ENCODE results near the gene SLAMF6. TPM values are rescaled to one million over a fixed set of nuclear protein-coding genes. Genes with fewer than 3 reads are reported as not detected.
"Not testable (repeated sequence)": the region's sequence is repeated elsewhere in the genome, so short reads cannot be mapped to it uniquely, and the experiment has no call there.

SLAMF6 gene
- polyA plus RNA-seq, 4 donors: 0.06 to 0.37 (median 0.15) TPM

DNA sequence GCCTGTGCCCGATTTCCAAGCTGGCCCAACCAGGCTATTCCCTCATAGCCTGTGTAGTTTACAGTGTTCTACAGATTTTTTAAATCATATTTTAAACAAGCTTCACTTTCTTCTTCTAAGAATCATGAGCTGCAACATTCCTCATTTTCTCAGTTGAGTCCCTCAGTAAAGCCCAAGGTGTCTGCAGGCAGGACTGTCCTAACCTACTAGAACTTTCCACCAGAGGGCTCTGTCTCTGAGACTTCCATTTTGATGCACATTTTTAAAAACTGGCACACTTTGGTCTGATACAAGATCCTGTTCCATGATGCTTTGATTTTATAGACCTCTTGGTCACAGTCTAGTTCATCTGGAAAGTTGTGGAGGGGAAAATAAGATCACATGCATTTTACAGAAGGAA lies 21.6 kb upstream of the SLAMF6 start:
- DNase-seq (ENCODE audit: low read depth in 4 of 4, low spot score in 3 of 4): no peak

DNA sequence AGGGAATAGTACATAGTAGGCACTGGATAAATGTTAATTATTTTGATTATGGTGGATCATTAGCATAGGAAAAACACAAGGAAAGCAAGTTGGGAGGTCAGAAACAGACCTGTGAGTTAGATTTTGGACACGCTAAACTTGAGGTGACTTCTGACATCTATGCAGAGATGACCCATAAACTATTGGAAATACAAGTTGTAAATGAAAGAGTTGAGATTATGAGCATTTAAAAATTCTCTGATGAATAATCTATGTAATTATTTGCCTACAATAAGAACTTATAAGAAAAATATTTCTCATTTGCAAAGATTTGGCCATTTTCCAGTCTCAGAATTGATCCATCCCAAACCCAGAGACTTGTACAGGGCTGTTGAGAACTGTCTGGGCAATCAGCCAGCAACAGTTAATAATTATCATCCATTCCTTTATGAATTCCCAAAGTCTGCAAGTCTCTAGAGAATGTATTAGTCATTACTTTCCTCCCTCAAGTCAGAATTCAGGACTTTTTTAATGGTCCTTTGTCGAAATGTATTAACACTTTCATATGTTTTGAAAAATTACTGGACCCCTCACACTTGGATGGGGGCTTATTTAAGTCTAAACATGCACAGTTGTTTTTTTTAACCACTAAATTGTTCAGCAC lies 19.4 kb upstream of the SLAMF6 start:
- peak in 2 of 4 donors; percentile 12 to 30 for DNase-seq (ENCODE audit: low read depth in 4 of 4, low spot score in 3 of 4)

DNA sequence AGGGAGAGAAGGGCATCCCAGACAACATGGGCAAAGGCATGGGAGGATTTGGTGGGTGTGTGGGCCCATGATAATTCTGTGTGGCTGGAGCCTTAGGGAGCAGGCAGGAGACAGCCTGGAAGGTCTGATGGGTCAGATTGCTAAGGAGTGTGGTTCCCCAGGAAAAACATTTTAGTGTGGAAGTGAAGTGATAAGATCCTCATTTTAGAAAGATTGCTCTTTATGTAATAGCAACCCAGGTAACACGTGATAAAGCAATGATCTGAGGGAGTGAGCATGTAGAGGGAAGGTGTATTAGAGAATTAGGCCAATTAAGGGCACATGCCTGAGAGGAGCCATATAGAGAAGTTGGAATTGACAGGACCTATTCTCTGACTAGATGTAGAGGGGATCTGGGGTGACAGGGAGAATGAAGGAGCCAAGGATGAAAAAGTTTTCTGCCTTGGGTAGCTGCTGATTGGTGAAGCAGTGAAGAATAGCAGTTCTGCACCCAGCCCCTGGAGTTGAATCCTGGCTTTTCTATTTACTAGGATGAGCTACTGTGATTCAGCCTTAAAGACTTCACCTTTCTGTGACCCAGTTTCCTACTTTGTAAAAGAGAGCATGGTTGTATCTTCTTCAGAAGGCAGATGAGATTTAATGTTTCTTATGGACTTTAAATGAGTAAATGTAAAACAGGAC lies 18.7 kb upstream of the SLAMF6 start:
- no peak for DNase-seq (ENCODE audit: low read depth in 4 of 4, low spot score in 3 of 4)

DNA sequence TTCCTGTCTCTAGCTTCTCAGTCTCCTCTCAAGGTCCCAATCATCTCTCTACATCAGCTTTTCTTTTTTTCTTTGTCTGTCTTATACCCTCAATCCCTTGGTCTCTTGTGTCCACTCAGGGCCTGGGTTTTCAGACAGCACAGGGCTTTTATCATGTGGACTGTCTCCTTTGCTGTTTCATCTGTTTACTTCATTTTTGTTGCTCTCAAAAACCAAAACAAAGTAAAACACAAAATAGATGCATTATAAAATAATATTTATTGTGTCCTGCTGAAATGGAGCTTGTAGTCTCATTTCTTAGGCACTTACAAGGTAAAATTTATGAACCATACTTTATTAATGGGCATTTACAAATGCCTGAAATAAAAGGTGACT lies 17.8 kb upstream of the SLAMF6 start:
- DNase-seq (ENCODE audit: low read depth in 4 of 4, low spot score in 3 of 4): no peak

DNA sequence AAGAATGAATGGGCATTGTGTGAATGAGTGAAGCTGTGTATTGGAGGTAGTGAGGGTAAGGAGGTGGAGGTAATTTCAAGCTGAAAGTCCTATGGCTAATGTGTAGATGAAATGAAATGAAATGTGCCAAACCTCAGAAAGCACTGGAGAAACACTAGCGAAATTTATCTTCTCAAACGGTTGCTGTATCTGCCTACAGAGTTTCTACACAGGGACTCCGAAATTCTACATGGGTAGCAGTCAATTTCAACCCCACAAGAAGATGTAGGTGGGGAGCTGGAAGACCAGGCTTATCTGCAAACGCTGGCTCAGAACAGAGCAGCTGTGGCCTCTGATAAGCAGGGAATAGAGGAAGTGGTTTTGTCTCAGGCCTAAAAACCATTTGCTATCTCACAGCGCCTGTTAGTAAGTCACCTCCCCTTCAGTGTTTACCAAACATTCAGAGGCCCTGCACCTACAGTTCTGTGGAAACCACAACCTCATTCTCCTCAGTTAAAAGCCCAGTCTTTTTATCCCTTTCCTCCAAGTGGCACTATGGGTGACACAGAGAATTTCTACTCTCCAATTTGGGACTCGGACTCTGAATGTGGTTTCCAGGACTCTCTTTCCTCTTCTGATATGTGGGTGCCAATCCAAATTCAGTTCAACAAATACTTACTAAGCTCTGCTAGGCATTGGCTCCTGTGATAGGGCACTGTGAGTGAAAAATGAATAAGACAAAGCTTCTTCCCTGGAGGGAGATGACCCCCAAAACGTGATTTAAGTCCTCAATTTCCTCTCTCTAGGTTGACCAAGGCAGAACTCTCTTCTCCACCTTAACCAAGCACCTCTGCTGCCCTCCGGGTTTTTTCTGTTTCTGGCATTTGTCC lies 17.2 kb upstream of the SLAMF6 start:
- DNase-seq (ENCODE audit: low read depth in 4 of 4, low spot score in 3 of 4): no peak

DNA sequence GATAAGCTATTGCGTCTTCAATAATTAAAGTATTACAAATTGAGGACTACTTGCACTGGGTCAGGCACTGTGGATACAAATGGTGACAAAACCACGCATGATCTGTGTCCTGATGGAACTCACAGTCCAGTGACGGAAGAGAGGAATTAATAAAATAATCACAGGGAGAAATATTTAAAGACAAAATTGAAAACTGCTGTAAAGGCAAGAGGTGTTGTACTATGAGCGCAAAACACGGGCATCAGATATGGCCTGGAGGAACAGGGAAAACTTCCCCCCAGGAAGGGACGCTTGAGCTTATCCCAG lies 16.6 kb upstream of the SLAMF6 start:
- no peak for DNase-seq (ENCODE audit: low read depth in 4 of 4, low spot score in 3 of 4)

DNA sequence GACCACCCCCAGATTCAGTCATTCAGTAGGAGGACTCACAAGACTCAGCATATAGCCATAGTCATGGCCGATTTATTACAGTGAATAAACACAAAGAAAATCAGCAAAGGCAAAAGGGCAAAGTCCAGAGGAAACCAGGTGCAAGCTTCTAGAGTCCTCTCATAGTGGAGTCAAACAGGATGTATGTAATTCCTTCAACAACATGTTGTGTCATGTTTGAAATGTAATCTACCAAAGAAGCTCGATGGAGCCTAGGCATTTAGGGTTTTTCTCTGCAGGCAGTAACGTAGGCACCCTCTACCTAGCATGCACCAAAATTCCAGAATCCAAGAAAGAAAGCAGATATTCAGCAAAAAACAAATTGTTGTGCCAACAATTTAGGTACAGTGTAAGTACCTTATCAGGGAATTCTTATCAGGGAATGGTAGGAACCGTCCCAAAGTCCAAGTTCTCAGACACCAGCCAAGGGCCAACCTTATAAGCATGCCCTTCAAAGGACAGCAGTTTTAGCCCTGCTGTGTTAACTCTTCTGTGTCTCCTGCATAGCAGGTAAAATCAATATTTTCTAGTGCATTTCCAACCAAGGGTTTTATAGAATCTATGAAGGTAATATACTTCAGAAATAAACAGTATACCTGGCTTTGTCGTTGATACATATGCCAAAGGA lies 16.1 kb upstream of the SLAMF6 start:
- no peak for DNase-seq (ENCODE audit: low read depth in 4 of 4, low spot score in 3 of 4)

DNA sequence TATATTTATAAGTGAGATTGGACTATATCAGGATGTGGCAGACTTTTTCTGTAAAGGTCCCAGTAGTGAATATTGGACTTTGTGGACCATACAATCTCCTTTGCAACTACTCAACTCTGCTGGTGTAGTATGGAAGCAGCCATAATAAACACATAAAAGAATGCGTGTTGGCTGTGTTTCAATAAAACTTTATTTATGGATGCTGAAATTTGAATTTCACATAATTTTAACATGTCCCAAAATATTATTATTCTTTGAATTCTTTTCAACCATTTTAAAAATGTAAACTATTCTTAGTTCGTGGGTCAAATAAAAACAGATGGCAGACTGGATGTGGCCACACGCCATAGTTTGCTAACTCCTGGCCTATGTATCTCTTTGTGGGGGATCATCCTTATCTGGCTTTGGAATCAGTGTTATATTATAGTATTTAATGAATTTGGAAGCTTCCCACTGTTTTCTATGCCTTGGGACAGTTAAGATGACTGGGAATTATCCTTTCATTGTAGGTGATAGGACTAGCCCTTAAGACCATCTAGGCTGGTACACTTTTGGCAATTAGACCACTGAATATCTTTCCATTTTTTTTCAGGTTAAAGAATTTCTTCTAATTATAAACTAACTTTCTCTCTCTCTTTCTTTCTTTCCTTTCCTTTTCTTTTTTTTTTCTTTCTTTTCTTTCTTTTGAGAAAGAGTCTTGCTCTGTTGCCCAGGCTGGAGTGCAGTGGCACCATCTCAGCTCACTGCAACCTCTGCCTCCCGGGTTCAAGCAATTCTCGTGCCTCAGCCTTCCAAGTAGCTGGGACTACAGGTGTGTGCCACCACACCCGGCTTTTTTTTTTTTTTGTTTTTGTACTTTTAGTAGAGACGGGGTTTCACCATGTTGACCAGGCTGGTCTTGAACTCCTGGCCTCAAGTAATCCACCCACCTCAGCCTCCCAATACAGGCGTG lies 14.9 kb upstream of the SLAMF6 start:
- no peak for DNase-seq (ENCODE audit: low read depth in 4 of 4, low spot score in 3 of 4)

DNA sequence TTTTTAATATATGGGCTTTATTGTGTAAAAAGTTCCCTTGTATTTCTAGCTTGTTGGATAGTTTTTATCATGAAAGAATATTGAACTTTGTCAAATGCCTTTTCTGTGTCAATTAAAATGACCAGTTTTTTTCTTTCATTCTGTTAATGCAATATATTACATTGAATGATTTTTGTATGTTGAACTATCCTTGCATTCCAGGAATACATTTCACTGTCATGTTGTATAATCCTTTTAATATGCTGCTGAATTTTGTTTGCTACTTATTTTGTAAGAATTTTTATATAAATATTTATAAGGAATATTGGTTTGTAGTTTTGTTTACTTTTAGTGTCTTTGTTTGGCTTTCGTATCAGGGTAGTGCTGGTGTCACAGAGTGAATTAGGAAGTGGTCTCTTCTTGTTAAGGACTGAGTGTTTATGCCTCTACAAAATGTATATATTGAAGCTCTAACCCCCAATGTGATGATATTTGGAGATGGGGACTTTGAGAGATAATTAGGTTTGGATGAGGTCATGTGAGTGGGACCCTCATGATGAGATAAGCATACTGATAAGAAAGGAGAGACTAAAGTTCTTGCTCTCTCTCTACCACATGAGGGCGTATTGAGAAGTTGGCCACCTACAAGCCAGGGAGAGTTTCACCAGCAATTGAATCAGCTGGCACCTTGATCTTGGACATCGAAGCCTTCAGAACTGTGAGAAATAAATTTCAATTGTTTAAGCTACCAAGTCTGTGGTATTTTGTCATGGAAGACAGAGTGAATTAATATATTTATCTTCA lies 12.0 kb upstream of the SLAMF6 start:
- no peak for DNase-seq (ENCODE audit: low read depth in 4 of 4, low spot score in 3 of 4)

DNA sequence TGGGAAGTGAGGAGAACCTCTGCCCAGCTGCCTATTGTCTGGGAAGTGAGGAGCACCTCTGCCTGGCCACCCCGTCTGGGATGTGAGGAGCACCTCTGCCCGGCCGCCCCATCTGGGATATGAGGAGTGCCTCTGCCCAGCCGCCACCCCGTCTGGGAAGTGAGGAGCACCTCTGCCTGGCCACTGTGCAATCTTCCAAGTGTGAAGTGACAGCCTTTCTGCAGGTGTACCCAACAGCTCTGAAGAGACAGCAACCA lies 9.4 kb upstream of the SLAMF6 start:
- DNase-seq (ENCODE audit: low read depth in 4 of 4, low spot score in 3 of 4): not testable (repeated sequence)

DNA sequence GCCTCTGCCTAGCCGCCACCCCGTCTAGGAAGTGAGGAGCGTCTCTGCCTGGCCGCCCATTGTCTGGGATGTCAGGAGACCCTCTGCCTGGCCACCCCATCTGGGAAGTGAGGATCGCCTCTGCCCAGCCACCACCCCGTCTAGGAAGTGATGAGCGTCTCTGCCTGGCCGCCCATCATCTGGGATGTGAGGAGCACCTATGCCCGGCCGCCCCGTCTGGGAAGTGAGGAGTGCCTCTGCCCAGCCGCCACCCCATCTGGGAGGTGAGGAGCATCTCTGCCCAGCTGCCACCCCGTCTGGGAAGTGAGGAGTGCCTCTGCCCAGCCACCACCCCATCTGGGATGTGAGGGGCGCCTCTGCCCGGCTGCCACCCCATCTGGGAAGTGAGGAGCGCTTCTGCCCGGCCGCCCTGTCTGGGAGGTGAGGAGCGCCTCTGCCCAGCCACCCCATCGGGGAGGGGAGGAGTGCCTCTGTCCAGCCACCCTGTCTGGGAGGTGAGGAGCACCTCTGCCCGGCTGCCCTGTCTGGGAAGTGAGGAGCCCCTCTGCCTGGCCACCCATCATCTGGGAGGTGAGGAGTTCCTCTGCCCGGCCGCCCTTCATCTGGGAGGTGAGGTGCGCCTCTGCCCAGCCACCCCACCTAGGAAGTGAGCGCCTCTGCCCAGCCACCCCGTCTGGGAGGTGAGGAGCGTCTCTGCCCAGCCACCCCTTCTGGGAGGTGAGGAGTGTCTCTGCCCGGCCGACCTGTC lies 8.9 kb upstream of the SLAMF6 start:
- DNase-seq (ENCODE audit: low read depth in 4 of 4, low spot score in 3 of 4): not testable (repeated sequence)

DNA sequence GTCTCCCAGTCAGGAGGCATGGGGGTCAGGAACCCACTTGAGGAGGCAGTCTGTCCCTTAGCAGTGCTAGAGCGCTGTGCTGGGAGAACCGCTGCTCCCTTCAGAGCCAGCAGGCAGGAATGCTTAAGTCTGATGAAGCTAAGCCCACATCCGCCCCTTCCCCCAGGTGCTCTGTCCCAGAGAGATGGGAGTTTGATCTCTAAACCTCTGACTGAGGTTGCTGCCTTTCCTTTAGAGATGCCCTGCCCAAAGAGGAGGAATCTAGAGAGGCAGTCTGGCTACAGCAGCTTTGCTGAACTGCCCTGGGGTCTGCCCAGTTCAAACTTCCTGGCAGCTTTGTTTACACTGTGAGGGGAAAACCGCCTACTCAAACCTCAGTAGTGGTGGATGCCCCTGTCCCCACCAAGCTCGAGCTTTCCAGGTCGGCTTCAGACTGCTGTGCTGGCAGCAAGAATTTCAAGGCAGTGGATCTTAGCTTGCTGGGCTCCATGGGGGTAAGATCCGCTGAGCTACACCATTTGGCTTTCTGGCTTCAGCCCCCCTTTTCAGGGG lies 6.4 kb upstream of the SLAMF6 start:
- not testable (repeated sequence) for DNase-seq (ENCODE audit: low read depth in 4 of 4, low spot score in 3 of 4)

DNA sequence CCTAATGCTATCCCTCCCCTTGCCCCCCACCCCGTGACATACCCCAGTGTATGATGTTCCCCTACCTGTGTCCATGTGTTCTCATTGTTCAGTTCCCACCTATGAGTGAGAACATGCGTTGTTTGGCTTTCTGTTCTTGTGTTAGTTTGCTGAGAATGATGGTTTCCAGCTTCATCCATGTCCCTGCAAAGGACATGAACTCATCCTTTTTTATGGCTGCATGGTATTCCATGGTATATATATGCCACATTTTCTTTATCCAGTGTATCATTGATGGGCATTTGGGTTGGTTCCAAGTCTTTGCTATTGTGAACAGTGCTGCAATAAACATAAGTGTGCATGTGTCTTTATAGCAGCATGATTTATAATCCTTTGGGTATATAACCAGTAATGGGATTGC lies 734 bp upstream of the SLAMF6 start:
- not testable (repeated sequence) for DNase-seq (ENCODE audit: low read depth in 4 of 4, low spot score in 3 of 4)

DNA sequence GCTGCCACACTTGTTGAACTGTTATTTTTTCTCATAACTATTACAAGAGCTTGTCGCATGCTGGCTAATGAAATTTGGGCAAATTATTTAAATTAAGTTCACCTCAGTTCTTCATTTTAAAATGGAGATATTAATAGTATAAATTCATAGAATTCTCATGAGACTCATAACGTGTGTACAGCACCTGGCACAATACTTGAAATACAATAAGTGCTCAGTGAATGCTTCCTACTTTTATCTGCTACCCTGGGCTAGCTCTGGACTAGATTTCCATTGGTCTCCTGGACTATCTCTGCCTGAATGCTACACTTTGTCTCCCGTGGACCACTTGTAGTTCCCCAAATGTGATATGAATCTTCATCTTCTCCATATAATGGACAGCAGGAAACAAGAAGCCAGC lies 919 bp downstream of the SLAMF6 start:
- DNase-seq (ENCODE audit: low read depth in 4 of 4, low spot score in 3 of 4): no peak

DNA sequence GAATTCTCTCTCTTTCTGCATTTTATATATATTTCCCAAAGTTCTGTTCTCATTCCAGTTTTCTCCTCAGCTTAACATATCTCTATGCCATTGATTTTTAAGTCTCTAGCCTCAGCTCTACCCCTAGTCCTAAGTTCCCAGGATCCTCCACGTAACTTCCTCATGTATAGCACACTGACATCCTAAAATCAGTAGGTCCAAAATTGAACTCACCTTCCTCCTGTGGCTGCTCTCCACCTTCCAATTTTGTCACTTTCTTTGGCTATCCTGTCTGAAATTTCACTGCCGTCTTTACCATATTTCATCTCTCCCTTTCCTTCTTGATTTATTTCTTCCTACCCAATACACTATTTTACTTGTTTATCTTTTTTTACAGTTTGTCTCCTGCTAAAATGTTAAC lies 1.5 kb downstream of the SLAMF6 start:
- no peak for DNase-seq (ENCODE audit: low read depth in 4 of 4, low spot score in 3 of 4)

DNA sequence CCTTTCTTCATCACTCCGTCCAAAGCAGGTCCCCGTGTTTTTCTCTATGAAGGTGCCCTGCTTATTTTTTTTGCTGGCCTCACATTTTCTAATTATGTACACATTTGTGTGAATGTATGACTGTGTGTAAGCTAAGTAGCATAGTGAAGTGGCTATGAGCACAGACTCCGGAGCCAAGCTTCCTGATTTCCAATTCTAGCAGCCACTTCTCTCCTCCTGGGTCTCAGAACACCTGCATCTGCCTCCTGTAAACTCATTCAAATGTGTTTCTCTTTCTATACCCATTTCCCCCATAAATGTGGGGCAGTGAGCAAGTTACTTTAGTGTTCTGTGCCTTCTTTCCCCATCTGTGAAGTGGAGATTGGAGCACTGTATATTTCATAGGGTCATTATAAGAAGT lies 2.1 kb downstream of the SLAMF6 start:
- no peak for DNase-seq (ENCODE audit: low read depth in 4 of 4, low spot score in 3 of 4)

DNA sequence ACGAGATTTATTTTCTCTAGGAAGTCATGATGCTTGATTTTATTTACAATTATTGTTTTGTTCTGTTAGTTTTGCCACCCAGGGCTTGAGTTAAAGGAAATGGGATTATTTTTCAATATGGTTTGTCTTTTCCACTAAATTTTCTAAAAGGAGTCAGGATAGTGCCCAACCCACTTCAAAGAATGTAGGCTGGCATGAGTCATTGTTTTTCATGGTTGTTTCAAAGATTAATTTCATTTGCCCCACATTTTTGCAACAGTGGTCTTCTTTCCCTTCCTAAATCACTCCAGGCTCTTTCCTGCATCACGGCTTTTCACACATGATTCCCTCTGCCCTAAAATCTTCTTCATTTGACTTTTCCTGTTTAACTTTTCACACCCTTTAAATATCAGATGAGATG lies 2.5 kb downstream of the SLAMF6 start:
- no peak for DNase-seq (ENCODE audit: low read depth in 4 of 4, low spot score in 3 of 4)

DNA sequence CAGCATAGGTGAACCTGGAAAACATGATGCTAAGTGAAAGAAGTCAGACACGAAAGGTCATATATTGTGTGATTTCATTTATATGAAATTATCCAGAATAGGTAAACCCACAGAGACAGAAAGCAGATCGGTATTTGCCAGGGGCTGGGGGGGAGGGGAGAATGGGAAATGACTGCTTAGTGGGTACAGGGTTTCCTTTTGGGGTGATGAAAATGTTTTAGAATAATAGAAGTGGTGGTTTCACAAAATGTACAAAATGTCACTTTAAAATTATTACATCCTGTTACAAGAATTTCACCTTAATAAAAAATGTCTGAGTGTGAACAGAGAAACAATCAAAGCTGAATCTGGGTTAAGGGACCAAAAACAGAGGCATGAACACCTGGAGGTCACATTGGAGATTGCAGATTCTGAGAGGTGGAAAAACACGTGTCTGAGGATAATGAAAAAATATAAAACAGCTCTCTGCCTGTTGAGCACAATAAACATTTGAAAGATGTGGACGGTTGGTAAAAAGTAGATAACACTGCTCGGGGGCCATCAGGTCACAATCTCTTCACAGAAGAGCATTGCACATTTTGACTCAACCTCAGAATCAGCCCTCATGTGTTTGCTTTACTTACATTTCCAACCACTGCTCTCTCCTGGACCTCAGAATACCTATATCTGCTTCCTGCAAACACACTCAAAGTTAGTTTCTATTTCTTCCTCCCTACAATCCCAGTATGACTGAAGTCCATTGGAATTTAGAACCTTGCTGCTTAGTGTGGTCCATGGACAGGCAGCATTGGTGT lies 3.2 kb downstream of the SLAMF6 start:
- DNase-seq (ENCODE audit: low read depth in 4 of 4, low spot score in 3 of 4): no peak

All from left renal pelvis (tissue), 4 donors.